BJ (cell line): ENCODE results near the gene ZNF618. TPM values are rescaled to one million over a fixed set of nuclear protein-coding genes. Genes with fewer than 3 reads are reported as not detected.

Experiments used
- CTCF ChIA-PET: fragments of 350-600 bp; formaldehyde crosslinking; extraction: SDS; loops from one replicate; lab custom pipeline; 2021; ENCODE audit warnings: antibody characterized with exemption, inconsistent platforms; lab: Yijun Ruan, JAX
- POLR2A ChIA-PET: fragments of 300-600 bp; sonication (Branson Sonifier 250); formaldehyde crosslinking; extraction: SDS; loops from one replicate; lab custom pipeline; 2021; ENCODE audit warnings: antibody characterized with exemption; lab: Charles Lee
- DNase-seq: peaks from one replicate; pipeline ENCODE4 v3.0.0-alpha.2; 2011; ENCODE audit warnings: low read depth
- H3K27me3 ChIP-seq: 2 replicates; pipeline ENCODE4 v1.6.0; 2011; ENCODE audit warnings: low read length; ENCODE audit not compliant: control insufficient read depth, insufficient read depth
- H3K36me3 ChIP-seq: 2 replicates; pipeline ENCODE4 v1.5.1; 2011; ENCODE audit warnings: low read length; ENCODE audit not compliant: control insufficient read depth, insufficient read depth
- H3K4me3 ChIP-seq: 2 replicates; pipeline ENCODE4 v1.5.1; 2011; ENCODE audit warnings: low read depth, mild to moderate bottlenecking, control low read depth, low read length
- polyA plus RNA-seq: library from polyadenylated mRNA; depleted of rRNA; stranded (reverse); fragments of >200 nt; gene quantifications from 2 replicates; pipeline ENCODE4 v1.2.3, GENCODE V29; 2011
- TF ChIP-seq, protein P1 (sequence below): IDR thresholded peaks from 2 replicates; pipeline ENCODE4 v1.5.1; 2011; ENCODE audit warnings: low read depth, mild to moderate bottlenecking, control low read depth, inconsistent platforms, low read length, moderate library complexity; ENCODE audit not compliant: insufficient read depth

The ZNF618 gene
- polyA plus RNA-seq, 1 experiment: 5.4 TPM

DNA sequence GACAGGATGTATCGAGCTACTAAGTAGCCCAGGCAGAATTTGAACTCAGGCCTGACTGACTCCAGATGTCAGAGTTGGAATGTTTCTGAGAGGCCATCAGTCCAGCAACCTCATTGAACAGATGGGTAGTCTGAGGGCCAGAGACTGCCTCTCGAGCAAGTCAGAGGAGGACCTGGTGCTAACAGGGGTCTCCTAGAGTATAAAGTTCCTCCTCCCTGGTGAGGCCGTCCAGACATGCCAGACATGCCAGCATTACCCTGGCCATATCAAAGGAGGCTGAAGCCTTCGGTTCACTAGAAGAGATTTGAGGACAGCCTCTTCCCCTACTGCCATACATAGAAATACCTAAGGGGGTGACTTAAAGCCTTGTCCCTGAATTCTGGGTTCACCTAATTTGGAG lies 81.2 kb downstream of the ZNF618 start:
- DNase-seq: no peak

DNA sequence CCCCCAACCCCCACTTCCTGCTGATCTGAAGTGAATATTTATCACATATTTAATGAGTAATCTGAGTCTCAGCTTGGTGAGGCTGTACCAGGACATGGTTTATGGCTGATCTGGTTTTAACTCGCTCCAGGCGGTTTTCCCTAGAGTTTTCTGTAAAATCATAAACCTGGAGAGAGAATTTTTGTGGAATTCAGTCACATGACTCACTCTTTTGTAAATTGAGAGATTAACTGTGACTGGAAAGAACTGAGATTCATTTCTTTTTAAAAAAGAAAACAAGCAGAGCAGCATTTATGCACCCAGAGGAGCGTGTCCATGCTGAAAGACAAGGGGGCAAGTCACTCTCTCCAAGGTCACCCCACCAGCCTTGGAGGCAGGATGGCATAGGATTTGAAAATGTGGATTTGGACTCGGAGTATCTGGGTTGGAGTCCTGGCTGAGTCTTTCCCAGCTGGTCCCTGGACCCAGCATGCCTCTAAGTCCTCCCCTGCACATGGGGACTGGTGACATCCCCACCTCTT lies 81.8 kb downstream of the ZNF618 start:
- CTCF ChIA-PET: interaction anchor here (9.2 kb wide), 1 partner anchor 149 kb away, joined by 60 read pairs; no protein-coding TSS in a partner anchor

More for the DNA sequence above, 81.2 kb downstream of the ZNF618 start:
- CTCF ChIA-PET: no interaction called here
- POLR2A ChIA-PET: no interaction called here
- TF ChIP-seq, protein P1, sequence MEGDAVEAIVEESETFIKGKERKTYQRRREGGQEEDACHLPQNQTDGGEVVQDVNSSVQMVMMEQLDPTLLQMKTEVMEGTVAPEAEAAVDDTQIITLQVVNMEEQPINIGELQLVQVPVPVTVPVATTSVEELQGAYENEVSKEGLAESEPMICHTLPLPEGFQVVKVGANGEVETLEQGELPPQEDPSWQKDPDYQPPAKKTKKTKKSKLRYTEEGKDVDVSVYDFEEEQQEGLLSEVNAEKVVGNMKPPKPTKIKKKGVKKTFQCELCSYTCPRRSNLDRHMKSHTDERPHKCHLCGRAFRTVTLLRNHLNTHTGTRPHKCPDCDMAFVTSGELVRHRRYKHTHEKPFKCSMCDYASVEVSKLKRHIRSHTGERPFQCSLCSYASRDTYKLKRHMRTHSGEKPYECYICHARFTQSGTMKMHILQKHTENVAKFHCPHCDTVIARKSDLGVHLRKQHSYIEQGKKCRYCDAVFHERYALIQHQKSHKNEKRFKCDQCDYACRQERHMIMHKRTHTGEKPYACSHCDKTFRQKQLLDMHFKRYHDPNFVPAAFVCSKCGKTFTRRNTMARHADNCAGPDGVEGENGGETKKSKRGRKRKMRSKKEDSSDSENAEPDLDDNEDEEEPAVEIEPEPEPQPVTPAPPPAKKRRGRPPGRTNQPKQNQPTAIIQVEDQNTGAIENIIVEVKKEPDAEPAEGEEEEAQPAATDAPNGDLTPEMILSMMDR: no peak
- no peak overlapping the region for H3K4me3 ChIP-seq
- H3K27me3 ChIP-seq: no peaks in the 10 kb centered on the region
- H3K36me3 ChIP-seq: no peaks in the 10 kb centered on the region

DNA sequence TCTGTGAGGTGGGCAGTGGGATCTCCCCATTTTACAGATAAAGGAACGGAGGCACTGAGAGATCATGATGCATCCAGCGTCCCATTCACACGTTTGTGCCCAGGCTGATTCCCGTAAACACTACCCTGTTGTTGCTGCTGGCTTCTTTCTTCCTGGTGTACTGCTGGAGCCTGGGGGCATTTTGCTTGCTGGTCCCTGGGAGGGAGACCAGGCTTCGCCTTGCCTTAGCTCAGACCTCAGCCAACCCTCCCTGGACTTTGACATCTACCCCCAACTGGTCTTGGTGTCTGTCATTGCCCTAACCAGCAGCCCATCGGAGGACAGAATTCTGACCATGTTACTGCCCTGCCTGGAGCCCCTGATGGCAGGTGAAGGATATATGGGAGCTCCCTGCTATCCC lies 82.4 kb downstream of the ZNF618 start:
- Histone ChIP-seq H3K4me3 (no peak overlapping the region), H3K36me3 (no peaks in the 10 kb centered on the region), H3K27me3 (no peaks in the 10 kb centered on the region)
- ChIA-PET CTCF (interaction anchor here (9.2 kb wide), 1 partner anchor 150 kb away, joined by 60 read pairs; no protein-coding TSS in a partner anchor), POLR2A (no interaction called here)
- DNase-seq: no peak
- TF ChIP-seq, protein P1: no peak

More for the DNA sequence above, 81.8 kb downstream of the ZNF618 start:
- peak; percentile 80 for DNase-seq
- H3K36me3 ChIP-seq: no peaks in the 10 kb centered on the region
- no peaks in the 10 kb centered on the region for H3K27me3 ChIP-seq
- POLR2A ChIA-PET: no interaction called here
- TF ChIP-seq, protein P1: no peak
- H3K4me3 ChIP-seq: no peak overlapping the region

DNA sequence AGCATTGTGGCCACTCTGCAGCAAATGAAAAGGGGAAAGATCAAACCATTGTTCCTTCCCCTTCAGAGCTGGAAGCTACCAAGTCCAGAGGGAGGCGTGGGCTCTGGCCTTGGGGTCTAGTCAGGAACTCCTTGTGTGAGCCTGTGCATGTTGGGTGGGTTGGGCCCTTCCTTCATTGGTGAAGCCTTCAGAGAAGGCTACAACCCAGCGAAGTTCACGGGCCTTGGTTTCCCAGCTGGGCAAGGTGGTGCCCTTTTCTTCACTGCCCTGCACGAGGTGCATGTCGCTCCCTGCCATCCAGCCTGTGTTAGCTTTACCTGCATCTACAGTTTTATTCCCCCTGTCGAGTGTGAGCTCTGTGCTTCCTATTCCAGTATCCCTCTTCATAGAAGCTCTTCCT lies 84.7 kb downstream of the ZNF618 start:
- CTCF ChIA-PET: interaction anchor here (1.0 to 9.2 kb wide), 3 partner anchors 12 to 152 kb away, joined by 3 to 60 read pairs (median 34); no protein-coding TSS in a partner anchor
- TF ChIP-seq, protein P1: no peak
- Histone ChIP-seq H3K27me3 (no peaks in the 10 kb centered on the region), H3K36me3 (no peaks in the 10 kb centered on the region), H3K4me3 (no peak overlapping the region)
- POLR2A ChIA-PET: no interaction called here
- DNase-seq: no peak

DNA sequence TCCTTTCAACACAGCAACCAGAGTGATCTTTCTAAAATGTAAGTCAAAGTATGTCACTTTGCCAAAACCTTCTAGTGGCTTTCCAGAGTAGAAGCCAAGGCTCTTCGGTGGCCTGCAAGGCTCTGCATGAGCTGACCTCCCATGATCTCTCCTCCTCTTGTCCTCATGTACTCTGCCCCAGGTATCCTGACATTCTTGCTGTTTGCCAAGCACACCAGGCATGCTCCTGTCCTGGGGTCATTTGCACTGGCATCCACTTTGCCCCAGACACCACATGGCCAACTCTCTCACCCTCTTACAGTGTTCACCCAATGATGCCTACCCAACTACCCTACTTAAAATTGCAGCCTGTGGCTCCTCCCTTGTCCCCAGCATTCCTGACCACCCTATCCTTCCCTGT lies 86.3 kb downstream of the ZNF618 start:
- Histone ChIP-seq H3K36me3 (peaks cover 3% of the 10 kb centered on the region; the same call in 1 of the 2 replicates), H3K4me3 (no peak overlapping the region), H3K27me3 (no peaks in the 10 kb centered on the region)
- no peak for DNase-seq
- TF ChIP-seq, protein P1: no peak
- CTCF ChIA-PET: interaction anchor here (0.6 to 9.2 kb wide), 24 partner anchors 8 to 274 kb away, joined by 3 to 60 read pairs (median 4); partner anchors contain the start of gene ZNF618
- POLR2A ChIA-PET: no interaction called here
